Heart right ventricle (tissue), 16 donors: ENCODE data around the gene OCEL1. TPM values are rescaled to one million over a fixed set of nuclear protein-coding genes. Genes with fewer than 3 reads are reported as not detected.

ENCODE experiments used
- ATAC-seq, 8 donors: fragments of 200-7000 bp; cut with Tn5 transposase; one replicate each; pipeline ENCODE4 v1.9.1; 2020; ENCODE audit warnings: mild to moderate bottlenecking in 8 of 8, moderate library complexity in 8 of 8, moderate number of reproducible peaks in 1 of 8
- DNase-seq, 2 donors: peaks; one replicate each; pipeline ENCODE4 v3.0.0-alpha.2; 2020
- H3K27ac ChIP-seq, 10 donors: fragments of 200-600 bp; sonication (generic) in 2 of 10; one replicate each; pipeline versions ENCODE4 v1.5.0 to v1.8.0; 2020 to 2022; ENCODE audit warnings: mild to moderate bottlenecking in 3 of 10
- H3K27me3 ChIP-seq, 7 donors: fragments of 200-600 bp; one replicate each; pipeline ENCODE4 v1.8.0; 2021 to 2022; ENCODE audit warnings: mild to moderate bottlenecking in 2 of 7
- H3K36me3 ChIP-seq, 9 donors: fragments of 200-600 bp; sonication (generic) in 1 of 9; one replicate each; pipeline versions ENCODE4 v1.5.0 to v1.8.0; 2020 to 2022; ENCODE audit warnings: mild to moderate bottlenecking in 2 of 9
- H3K4me1 ChIP-seq, 9 donors: fragments of 200-600 bp; sonication (generic) in 1 of 9; one replicate each; pipeline versions ENCODE4 v1.5.0 to v1.8.0; 2020 to 2022; ENCODE audit warnings: mild to moderate bottlenecking in 4 of 9
- H3K4me3 ChIP-seq, 10 donors: fragments of 200-600 bp; sonication (generic) in 2 of 10; one replicate each; pipeline versions ENCODE4 v1.5.0 to v1.8.0; 2020 to 2022; ENCODE audit warnings: mild to moderate bottlenecking in 7 of 10, moderate library complexity in 2 of 10
- H3K9me3 ChIP-seq, 11 donors: fragments of 200-600 bp in 10 of 11; sonication (generic) in 2 of 11; one replicate each; pipeline versions ENCODE4 v1.5.0 to v1.8.0; 2013 to 2022; ENCODE audit warnings: mild to moderate bottlenecking in 2 of 11, control low read depth in 1 of 11, moderate library complexity in 1 of 11
- WGBS, 2 donors: extraction: QIAGEN DNeasy Blood & Tissue Kit; methylation state at CpG; one replicate each; pipeline ENCODE4 v1.1.7; 2013; ENCODE audit warnings: inconsistent platforms in 1 of 2; 5-methylcytosine and 5-hydroxymethylcytosine counted together
- intact Hi-C, 10 donors: fragments of 100-400 bp; cut with DNase I; formaldehyde crosslinking; loops; one replicate each; pipeline versions ENCODE4 v1.11.1 to v1.14.2; 2022
- polyA plus RNA-seq, 2 donors: library from polyadenylated mRNA; stranded (reverse); fragments of 200-250 nt; gene quantifications; one replicate each; pipeline ENCODE4 v1.2.3, GENCODE V29; 2013
- total RNA-seq, 10 donors: library from RNA; stranded (reverse); fragmentation: NEBNext Ultra II Directional in 3 of 10; extraction: Animal tissue kit (Norgen Biotek cat#: 25700) in 3 of 10; gene quantifications; one replicate each; pipeline versions ENCODE4 v1.2.1 to v1.2.4, GENCODE V29; 2021 to 2023
- TF ChIP-seq, protein P1 (sequence below), 9 donors: fragments of 200-600 bp; sonication (generic) in 2 of 9; IDR thresholded peaks; one replicate each; pipeline versions ENCODE4 v1.5.0 to v1.8.0; 2021 to 2022; ENCODE audit warnings: antibody characterized with exemption in 9 of 9, mild to moderate bottlenecking in 5 of 9, moderate library complexity in 1 of 9
- donor health status: Arrhythmogenic right ventricular cardiomyopathy.
- donor health status: ischemic (EF 13 %, LVEDD 7.1; RV severe dilation, severe dysfunction).
- donor health status: healthy with polysubstance abuse.
- donor health status: DM: no; HTN: yes; CAD: no.
- donor health status: DM: no; HTN: no; CAD: no.
- donor health status: ischemic (EF 25% LVEDD 6.9; RV normal size, moderate dysfunction).
- donor health status: ischemic (EF 25% LVEDD 5.7; RV mildly dilated, moderate dysfunction).
- donor health status: healthy.
- donor health status: DM: yes; HTN: yes; CAD: no.
- donor health status: Ischemic cardiomyopathy.
- donor health status: ischemic (EF 35%, LVEDD 5.7; RV mildly dilated, moderate dysfunction).
- donor health status: nonischemic (EF 11% LVEDD 7.7; RV severe dilation, severe dysfunction).
- donor health status: DM: yes; HTN: yes; CAD: no.
- donor health status: PGD.
- donor health status: ischemic (EF 29% LVEDD 5.4; RV normal size, mild dysfunction).
- donor health status: nonischemic (EF 23%, LVEDD 6.1; RV moderate dilation, normal function).

Gene OCEL1
- total and polyA plus RNA-seq, 12 donors: 7.2 to 47.4 (median 15.3) TPM

DNA sequence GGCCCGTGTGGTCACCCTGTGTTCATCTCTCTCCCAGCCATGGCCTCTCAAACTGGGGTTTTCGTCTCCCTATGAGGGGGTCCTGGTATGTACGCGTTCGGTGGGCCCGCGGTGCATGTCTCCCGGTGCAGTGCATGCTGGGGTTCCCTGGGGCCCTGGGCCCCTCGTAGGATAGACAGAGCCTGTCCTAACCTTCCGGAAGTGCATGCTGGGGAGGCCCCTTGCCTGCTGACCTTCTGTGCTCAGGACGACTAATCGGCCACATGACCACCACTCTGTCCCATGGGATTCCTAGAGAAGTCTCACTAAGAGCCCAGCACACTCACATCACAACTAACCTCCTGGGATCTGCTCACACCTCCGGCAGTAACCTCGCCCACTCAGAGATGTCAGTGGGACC lies 15.7 kb upstream of the OCEL1 start:
- Histone ChIP-seq H3K9me3 (no peaks in the 10 kb centered on the region), H3K4me3 (no peak overlapping the region), H3K27ac (no peak overlapping the region), H3K4me1 (peaks cover 0 to 9% (median 6%) of the 10 kb centered on the region in 9 donors), H3K36me3 (peaks cover 0 to 84% (median 43%) of the 10 kb centered on the region in 9 donors), H3K27me3 (no peaks in the 10 kb centered on the region)
- ATAC-seq (no peak), DNase-seq (no peak)
- intact Hi-C loops: loop anchor here in 1 of 10 donors (10.0 kb wide), 1 partner anchor 75 kb away; the partner anchor contains the start of gene ANKLE1
- WGBS, 2 donors: 85 to 86% methylated on average over 14 of the region's 14 CpGs
- TF ChIP-seq, protein P1, sequence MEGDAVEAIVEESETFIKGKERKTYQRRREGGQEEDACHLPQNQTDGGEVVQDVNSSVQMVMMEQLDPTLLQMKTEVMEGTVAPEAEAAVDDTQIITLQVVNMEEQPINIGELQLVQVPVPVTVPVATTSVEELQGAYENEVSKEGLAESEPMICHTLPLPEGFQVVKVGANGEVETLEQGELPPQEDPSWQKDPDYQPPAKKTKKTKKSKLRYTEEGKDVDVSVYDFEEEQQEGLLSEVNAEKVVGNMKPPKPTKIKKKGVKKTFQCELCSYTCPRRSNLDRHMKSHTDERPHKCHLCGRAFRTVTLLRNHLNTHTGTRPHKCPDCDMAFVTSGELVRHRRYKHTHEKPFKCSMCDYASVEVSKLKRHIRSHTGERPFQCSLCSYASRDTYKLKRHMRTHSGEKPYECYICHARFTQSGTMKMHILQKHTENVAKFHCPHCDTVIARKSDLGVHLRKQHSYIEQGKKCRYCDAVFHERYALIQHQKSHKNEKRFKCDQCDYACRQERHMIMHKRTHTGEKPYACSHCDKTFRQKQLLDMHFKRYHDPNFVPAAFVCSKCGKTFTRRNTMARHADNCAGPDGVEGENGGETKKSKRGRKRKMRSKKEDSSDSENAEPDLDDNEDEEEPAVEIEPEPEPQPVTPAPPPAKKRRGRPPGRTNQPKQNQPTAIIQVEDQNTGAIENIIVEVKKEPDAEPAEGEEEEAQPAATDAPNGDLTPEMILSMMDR (IDR thresholded peaks at IDR 0.05): no peak

DNA sequence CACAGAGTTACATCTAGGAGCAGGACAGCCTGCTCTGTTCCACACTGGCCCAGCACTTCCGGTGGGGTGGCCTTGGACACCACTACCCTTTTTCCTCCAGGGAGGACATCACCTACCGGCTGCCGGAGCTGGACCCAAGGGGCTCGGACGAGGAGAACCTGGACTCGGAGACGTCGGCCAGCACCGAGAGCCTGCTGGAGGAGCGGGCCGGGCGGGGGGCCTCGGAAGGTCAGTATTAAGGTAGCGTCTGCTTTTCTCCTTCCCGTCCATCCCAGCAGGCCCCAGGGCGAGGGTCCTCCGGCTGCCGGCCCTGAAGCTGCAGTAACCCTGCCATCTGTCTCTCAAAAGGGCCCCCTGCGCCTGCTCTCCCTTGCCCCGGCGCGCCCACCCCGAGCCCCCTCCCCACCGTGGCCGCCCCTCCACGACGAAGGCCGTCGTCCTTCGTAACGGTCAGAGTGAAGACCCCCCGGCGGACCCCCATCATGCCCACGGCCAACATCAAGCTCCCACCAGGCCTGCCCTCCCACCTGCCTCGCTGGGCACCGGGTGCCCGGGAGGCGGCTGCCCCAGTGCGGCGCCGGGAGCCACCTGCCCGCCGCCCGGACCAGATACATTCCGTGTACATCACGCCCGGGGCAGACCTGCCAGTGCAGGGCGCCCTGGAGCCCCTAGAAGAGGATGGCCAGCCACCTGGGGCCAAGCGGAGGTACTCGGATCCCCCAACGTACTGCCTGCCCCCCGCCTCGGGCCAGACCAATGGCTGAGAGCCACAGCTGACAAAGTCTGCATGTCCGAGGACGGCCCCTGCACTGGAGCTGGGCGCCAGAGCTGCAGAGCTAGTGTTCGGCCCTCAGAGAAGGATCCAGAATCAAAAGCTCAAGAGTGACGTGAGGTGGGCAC lies 14.2 kb upstream of the OCEL1 start:
- intact Hi-C loops: loop anchor here in 1 of 10 donors (10.0 kb wide), 1 partner anchor 73 kb away; the partner anchor contains the start of gene ANKLE1
- TF ChIP-seq, protein P1 (IDR thresholded peaks at IDR 0.05): no peak
- H3K27ac ChIP-seq: no peak overlapping the region
- H3K36me3 ChIP-seq: peaks cover 0 to 76% (median 36%) of the 10 kb centered on the region in 9 donors
- DNase-seq: no peak
- H3K4me1 ChIP-seq: peaks cover 0 to 16% (median 13%) of the 10 kb centered on the region in 9 donors
- ATAC-seq: no peak
- H3K9me3 ChIP-seq: no peaks in the 10 kb centered on the region
- no peak overlapping the region for H3K4me3 ChIP-seq
- no peaks in the 10 kb centered on the region for H3K27me3 ChIP-seq
- 93 to 94% methylated on average over 50 to 58 of the region's 58 CpGs for WGBS, 2 donors

DNA sequence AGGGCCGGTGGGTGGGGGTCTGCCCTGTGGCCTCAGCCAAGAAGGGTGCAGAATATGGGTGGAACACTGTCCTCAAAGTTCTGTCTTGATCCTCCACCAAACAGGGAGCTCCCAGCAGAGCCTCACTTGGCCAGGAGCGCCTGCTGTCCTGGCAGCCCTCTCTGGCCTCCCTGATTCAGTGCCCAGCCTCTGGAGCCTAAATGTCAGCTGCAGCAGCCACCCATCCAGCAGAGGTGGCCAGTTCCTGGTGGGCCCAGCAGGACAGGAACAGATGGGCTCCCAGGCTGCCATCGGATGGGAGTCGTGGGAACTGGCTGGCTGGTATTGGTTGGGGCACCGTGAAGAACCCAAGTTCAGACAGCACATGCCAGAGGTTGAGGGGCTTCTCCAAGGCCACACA lies 12.7 kb upstream of the OCEL1 start:
- TF ChIP-seq, protein P1 (IDR thresholded peaks at IDR 0.05): no peak
- Histone ChIP-seq H3K4me1 (peaks cover 0 to 16% (median 13%) of the 10 kb centered on the region in 9 donors), H3K9me3 (no peaks in the 10 kb centered on the region), H3K36me3 (peaks cover 0 to 78% (median 40%) of the 10 kb centered on the region in 9 donors), H3K4me3 (no peak overlapping the region), H3K27me3 (no peaks in the 10 kb centered on the region), H3K27ac (no peak overlapping the region)
- no peak for DNase-seq
- 85 to 89% methylated on average over 5 of the region's 5 CpGs for WGBS, 2 donors
- no peak for ATAC-seq
- intact Hi-C loops: loop anchor here in 1 of 10 donors (10.0 kb wide), 1 partner anchor 71 kb away; the partner anchor contains the start of gene ANKLE1

DNA sequence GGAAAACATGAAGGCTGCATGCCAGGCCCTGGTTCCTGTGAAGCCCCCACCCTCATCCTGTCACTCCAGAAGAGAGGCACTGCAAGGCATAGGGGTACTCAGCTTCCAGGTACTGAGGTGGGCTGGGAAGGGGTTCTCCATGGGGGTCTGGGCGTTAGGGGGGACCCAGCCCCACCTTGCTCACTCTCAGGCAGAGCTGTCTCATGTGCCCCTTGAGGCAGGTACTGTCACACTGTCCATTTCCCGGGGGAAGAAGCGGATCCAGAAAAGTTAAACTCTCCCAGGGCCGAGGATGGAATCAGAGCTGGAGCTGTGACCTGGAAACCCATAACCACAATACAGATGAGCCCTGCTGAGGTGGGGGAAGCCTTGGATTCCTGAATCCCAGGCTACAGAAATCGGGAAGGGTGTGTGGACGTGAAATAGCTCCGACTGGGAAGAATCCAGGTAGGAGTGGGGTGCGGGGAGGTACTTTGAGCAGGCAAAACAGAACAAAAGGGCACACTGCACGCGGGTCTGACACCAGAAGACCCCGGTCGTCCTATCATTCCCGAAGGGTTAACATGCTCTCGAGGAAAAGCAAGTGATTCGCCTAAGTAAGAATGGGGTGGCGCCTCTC lies 11.4 kb upstream of the OCEL1 start:
- H3K27me3 ChIP-seq: no peaks in the 10 kb centered on the region
- peak overlapping the region; percentile 47 to 80 (median 64) for H3K4me3 ChIP-seq
- peaks cover 0 to 78% (median 46%) of the 10 kb centered on the region in 9 donors for H3K36me3 ChIP-seq
- 25 to 39% methylated on average over 16 of the region's 16 CpGs for WGBS, 2 donors
- peaks cover 0 to 16% (median 13%) of the 10 kb centered on the region in 9 donors for H3K4me1 ChIP-seq
- H3K27ac ChIP-seq: peak overlapping the region; percentile 80 to 97 (median 94)
- DNase-seq (no peak), ATAC-seq (peak in 1 of 8 donors; percentile 0)
- no peaks in the 10 kb centered on the region for H3K9me3 ChIP-seq
- intact Hi-C loops: loop anchor here in 1 of 10 donors (10.0 kb wide), 1 partner anchor 70 kb away; the partner anchor contains the start of gene ANKLE1
- TF ChIP-seq, protein P1 (IDR thresholded peaks at IDR 0.05): no peak
